Thoracic aorta (tissue), 2 donors: Measurements from ENCODE around the gene TMEM100. TPM values are rescaled to one million over a fixed set of nuclear protein-coding genes. Genes with fewer than 3 reads are reported as not detected.

Experiments
- ATAC-seq: fragments of 150-250 bp; one replicate; pipeline ENCODE4 v1.8.0; 2017; ENCODE audit warnings: low read depth; ENCODE audit not compliant: insufficient number of reproducible peaks, low FRiP score
- DNase-seq: peaks from one replicate; pipeline ENCODE4 v3.0.0-alpha.2; 2020; ENCODE audit warnings: low spot score
- H3K27ac ChIP-seq, 2 donors: fragments of 200-600 bp; sonication (generic); 1 replicate in 1 of 2; 2 replicates in 1 of 2; pipeline ENCODE4 v1.5.1; 2016; ENCODE audit warnings: mild to moderate bottlenecking in 2 of 2, moderate library complexity in 2 of 2
- H3K27me3 ChIP-seq: fragments of 200-600 bp; sonication (generic); replicated peaks from 2 replicates; pipeline ENCODE4 v1.6.0; 2016; ENCODE audit warnings: mild to moderate bottlenecking; ENCODE audit not compliant: insufficient read depth
- H3K36me3 ChIP-seq: fragments of 200-600 bp; sonication (generic); one replicate; pipeline ENCODE4 v1.5.1; 2016
- H3K4me1 ChIP-seq, 2 donors: fragments of 200-600 bp; sonication (generic); 1 replicate in 1 of 2; 2 replicates in 1 of 2; pipeline versions ENCODE4 v1.5.1 to v1.6.0; 2016; ENCODE audit warnings: low read depth in 2 of 2, mild to moderate bottlenecking in 1 of 2; ENCODE audit not compliant: control insufficient read depth in 1 of 2
- H3K4me3 ChIP-seq: fragments of 200-600 bp; sonication (generic); 2 replicates; pipeline ENCODE4 v1.5.1; 2016; ENCODE audit warnings: mild to moderate bottlenecking
- H3K9me3 ChIP-seq: fragments of 200-600 bp; sonication (generic); 2 replicates; pipeline ENCODE4 v1.5.1; 2016
- total RNA-seq, 2 donors: library from RNA; depleted of rRNA; stranded (reverse); fragments of >200 nt; gene quantifications; one replicate each; pipeline versions ENCODE4 v1.1.0 to v1.2.3, GENCODE V29; 2016
- TF ChIP-seq, protein P1 (sequence below): fragments of 200-600 bp; sonication (generic); IDR thresholded peaks from one replicate; pipeline ENCODE4 v1.5.1; 2019; ENCODE audit warnings: antibody characterized with exemption

Gene TMEM100
- total RNA-seq, 2 donors from 2014 or later = 2.2 to 10.7 TPM

DNA sequence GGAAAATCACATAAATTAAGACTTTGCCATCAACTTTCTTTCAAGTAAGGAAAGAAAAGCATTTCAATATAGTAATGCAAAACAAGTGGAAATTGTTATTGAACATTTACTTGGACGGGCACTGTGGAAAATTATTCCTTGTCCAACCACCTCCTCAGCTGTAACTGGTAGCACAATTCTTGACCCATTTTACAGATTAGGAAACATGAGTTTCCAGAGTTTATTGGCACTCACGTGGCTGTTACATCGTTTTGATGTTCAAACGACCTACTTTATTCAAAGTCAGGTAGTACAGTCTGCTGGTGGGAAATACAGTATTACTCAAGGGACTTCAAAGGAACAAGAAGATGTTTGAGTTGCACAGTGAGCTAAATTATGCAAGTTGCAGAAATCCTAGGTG lies 27.3 kb upstream of the TMEM100 start:
- no peak for DNase-seq
- TF ChIP-seq, protein P1, sequence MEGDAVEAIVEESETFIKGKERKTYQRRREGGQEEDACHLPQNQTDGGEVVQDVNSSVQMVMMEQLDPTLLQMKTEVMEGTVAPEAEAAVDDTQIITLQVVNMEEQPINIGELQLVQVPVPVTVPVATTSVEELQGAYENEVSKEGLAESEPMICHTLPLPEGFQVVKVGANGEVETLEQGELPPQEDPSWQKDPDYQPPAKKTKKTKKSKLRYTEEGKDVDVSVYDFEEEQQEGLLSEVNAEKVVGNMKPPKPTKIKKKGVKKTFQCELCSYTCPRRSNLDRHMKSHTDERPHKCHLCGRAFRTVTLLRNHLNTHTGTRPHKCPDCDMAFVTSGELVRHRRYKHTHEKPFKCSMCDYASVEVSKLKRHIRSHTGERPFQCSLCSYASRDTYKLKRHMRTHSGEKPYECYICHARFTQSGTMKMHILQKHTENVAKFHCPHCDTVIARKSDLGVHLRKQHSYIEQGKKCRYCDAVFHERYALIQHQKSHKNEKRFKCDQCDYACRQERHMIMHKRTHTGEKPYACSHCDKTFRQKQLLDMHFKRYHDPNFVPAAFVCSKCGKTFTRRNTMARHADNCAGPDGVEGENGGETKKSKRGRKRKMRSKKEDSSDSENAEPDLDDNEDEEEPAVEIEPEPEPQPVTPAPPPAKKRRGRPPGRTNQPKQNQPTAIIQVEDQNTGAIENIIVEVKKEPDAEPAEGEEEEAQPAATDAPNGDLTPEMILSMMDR = no peak
- Histone ChIP-seq H3K36me3 (no peaks in the 10 kb centered on the region), H3K4me3 (no peak overlapping the region), H3K27ac (no peak overlapping the region), H3K9me3 (no peaks in the 10 kb centered on the region), H3K27me3 (no peaks in the 10 kb centered on the region), H3K4me1 (peaks cover 9 to 16% of the 10 kb centered on the region in 2 donors)
- no peak for ATAC-seq

DNA sequence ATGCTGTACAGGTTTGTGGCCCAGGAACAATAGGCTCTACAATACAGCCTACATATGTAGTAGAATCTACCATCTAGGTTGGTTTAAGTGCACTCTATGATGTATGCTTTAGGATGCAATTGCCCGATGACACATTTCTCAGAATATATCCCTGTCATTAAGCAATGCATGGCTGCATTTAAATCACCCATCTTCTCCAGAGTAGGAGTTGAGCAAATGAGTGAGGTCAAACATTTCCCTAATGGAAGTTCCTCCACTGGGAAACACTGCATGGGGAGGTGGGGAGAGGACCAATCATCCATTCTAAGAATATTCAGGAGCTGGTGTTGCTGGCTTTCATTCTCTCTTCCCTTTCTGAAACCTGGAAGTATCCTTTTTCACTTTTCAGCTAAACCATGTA lies 26.2 kb upstream of the TMEM100 start:
- Histone ChIP-seq H3K4me1 (peaks cover 9 to 16% of the 10 kb centered on the region in 2 donors), H3K27me3 (no peaks in the 10 kb centered on the region), H3K4me3 (no peak overlapping the region), H3K36me3 (no peaks in the 10 kb centered on the region), H3K27ac (no peak overlapping the region), H3K9me3 (no peaks in the 10 kb centered on the region)
- DNase-seq (no peak), ATAC-seq (no peak)
- TF ChIP-seq, protein P1 = no peak

DNA sequence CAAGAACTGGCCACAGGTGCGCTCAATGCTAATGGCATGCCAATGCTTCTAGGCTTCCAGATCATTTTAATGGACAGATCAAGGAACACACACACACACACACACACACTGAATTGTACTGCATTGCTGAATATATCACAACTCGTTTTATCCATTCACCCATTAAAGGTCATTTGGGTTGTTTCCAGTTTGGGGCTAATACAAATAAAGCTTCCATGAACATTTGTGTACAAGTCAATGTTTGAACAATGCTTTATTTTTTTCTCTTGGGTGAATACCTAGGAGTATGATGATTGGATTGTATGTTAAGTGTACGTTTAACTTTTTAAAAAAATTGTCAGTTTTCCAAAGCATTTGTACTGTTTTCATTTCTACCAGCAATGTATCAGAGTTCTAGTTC lies 24.5 kb upstream of the TMEM100 start:
- TF ChIP-seq, protein P1 = no peak
- no peak for ATAC-seq

DNA sequence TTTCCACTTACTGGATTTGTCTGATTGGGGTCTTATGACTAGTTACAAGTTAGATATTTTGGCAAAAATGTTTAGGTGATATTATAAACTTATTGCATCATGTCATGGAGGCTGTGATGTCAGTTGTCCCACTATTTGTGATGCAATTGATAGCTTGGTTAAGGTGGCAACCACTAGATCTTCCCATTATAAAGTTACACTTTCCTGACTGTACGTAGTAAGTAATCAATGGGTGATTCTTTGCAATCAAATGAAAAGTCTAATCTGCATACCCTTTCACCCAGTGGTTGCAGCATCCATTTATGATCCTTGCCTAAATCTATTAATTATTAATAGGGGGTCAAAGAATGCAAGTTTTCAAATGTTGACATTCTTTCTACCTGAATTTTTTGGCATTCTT lies 23.8 kb upstream of the TMEM100 start:
- DNase-seq (no peak), ATAC-seq (no peak)
- Histone ChIP-seq H3K36me3 (no peaks in the 10 kb centered on the region), H3K27ac (no peak overlapping the region), H3K9me3 (no peaks in the 10 kb centered on the region), H3K4me1 (no peaks in the 10 kb centered on the region), H3K4me3 (no peak overlapping the region), H3K27me3 (no peaks in the 10 kb centered on the region)
- TF ChIP-seq, protein P1 = no peak

More for the DNA sequence above, 24.5 kb upstream of the TMEM100 start:
- Histone ChIP-seq H3K27me3 (no peaks in the 10 kb centered on the region), H3K4me3 (no peak overlapping the region), H3K4me1 (peaks cover 6 to 7% of the 10 kb centered on the region in 2 donors), H3K36me3 (no peaks in the 10 kb centered on the region), H3K27ac (no peak overlapping the region), H3K9me3 (no peaks in the 10 kb centered on the region)
- no peak for DNase-seq

DNA sequence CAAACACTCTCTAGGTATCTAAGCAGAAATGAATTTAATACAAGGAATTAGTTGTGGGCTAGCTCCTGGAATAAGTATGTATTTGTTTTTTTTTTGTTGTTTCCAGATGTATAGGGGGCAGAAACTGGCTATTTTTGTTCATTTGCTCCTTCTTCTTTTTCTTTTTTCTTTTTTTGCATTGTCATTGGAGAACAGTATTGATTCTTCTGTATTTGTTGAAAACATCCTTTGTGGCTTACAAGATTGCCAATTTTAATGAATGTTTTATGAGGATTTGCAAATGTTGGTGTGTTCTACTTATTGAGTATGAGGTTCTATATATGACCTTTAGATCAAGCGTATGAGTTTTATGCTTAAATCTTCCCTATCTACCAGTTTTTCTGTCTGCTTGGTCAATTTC lies 22.6 kb upstream of the TMEM100 start:
- no peak for ATAC-seq
- Histone ChIP-seq H3K36me3 (no peaks in the 10 kb centered on the region), H3K9me3 (no peaks in the 10 kb centered on the region), H3K4me3 (no peak overlapping the region), H3K27ac (no peak overlapping the region), H3K27me3 (no peaks in the 10 kb centered on the region), H3K4me1 (no peaks in the 10 kb centered on the region)
- TF ChIP-seq, protein P1 = no peak
- no peak for DNase-seq
